MV-4-11 (cell line): ENCODE data around the gene MFSD12.
A peak's percentile ranks its signal among the peaks of the same experiment; 100 is the strongest.
"Not testable (repeated sequence)": the region's sequence is repeated elsewhere in the genome, so short reads cannot be mapped to it uniquely, and the experiment has no call there.

Experiments
- DNase-seq: peaks from one replicate; lab custom pipeline; 2025; lab: John Stamatoyannopoulos, UW

The MFSD12 gene

GRCh38 chr19:3584036-3584802 is 26.8 kb upstream of the MFSD12 start:
- DNase-seq = not testable (repeated sequence)

GRCh38 chr19:3581792-3582191 is 24.4 kb upstream of the MFSD12 start:
- DNase-seq = peak; percentile 41

GRCh38 chr19:3580156-3580934 is 23.0 kb upstream of the MFSD12 start:
- DNase-seq = peak; percentile 30

- DNase-seq = no peak
These were observed 21.0 kb upstream of the MFSD12 start for GRCh38 chr19:3578390-3578789.

GRCh38 chr19:3577723-3578344 is 20.4 kb upstream of the MFSD12 start:
- no peak for DNase-seq

GRCh38 chr19:3576696-3577443 is 19.5 kb upstream of the MFSD12 start:
- DNase-seq = no peak

- DNase-seq = no peak
These were observed 18.7 kb upstream of the MFSD12 start for GRCh38 chr19:3575949-3576673.

GRCh38 chr19:3575260-3575741 is 17.9 kb upstream of the MFSD12 start:
- peak; percentile 44 for DNase-seq

GRCh38 chr19:3573858-3574637 is 16.7 kb upstream of the MFSD12 start:
- DNase-seq = peak; percentile 99

- no peak for DNase-seq
These were observed 15.9 kb upstream of the MFSD12 start for GRCh38 chr19:3573162-3573857.

- DNase-seq = no peak
These were observed 15.4 kb upstream of the MFSD12 start, which contains the start of gene HMG20B for GRCh38 chr19:3572855-3573161. TSS of gene HMG20B (plus strand) at chr19:3572944. CDS start at chr19:3573310, 366 bp downstream.

- DNase-seq = peak; percentile 100
These were observed 14.9 kb upstream of the MFSD12 start for GRCh38 chr19:3572132-3572854.

- no peak for DNase-seq
These were observed 13.2 kb upstream of the MFSD12 start for GRCh38 chr19:3570606-3571011.

GRCh38 chr19:3570042-3570441 is 12.7 kb upstream of the MFSD12 start:
- not testable (repeated sequence) for DNase-seq

- DNase-seq = peak; percentile 56
These were observed 7.8 kb upstream of the MFSD12 start for GRCh38 chr19:3565139-3565538.

GRCh38 chr19:3563709-3564524 is 6.5 kb upstream of the MFSD12 start:
- DNase-seq = no peak

- peak; percentile 28 for DNase-seq
These were observed 367 bp downstream of the MFSD12 start for GRCh38 chr19:3556978-3557460.

- no peak for DNase-seq
These were observed 886 bp downstream of the MFSD12 start for GRCh38 chr19:3556423-3556977.
